Jurkat, Clone E6-1 (cell line): ENCODE measurements around the gene FBRSL1.

Experiments
- DNase-seq: peaks from one replicate; pipeline ENCODE4 v3.0.0-alpha.2; 2011; ENCODE audit warnings: low read depth, low spot score
- H3K4me3 ChIP-seq: 2 replicates; pipeline ENCODE4 v1.5.1; 2011; ENCODE audit warnings: mild to moderate bottlenecking, low read length, control low read depth, moderate library complexity

Gene FBRSL1

DNA sequence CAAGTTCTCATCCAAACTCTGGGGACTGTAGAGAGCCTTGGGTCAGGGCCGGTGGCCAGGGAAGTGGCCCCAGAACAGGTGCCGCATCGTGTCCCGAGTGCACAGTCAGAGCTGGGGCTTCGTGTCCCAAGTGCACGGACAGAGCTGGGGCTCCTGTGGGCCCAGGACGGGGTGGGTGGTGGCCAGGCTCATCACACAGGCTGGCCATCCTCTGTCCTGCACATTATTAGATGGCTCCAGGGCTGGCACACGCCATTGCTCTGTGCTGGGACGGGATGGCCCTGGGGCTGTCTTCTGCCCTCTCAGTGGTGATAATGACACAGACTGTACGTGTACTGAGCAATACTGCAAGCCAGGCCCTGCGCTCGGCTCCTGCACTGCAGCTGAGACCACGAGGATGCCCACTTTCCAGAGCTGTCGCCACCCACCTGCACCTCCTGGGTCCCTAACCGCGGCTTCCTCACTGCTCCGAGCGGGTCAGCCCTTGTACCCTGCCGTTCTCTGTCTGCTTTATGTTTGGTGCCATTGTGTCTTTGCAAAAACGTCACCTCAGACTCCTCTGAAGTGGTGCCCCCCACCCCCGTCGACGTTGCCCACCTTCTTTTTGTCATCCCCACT lies 1.9 kb downstream of the FBRSL1 start:
- DNase-seq, result no peak
- no peak overlapping the region; the same call in 1 of the 2 replicates for H3K4me3 ChIP-seq

DNA sequence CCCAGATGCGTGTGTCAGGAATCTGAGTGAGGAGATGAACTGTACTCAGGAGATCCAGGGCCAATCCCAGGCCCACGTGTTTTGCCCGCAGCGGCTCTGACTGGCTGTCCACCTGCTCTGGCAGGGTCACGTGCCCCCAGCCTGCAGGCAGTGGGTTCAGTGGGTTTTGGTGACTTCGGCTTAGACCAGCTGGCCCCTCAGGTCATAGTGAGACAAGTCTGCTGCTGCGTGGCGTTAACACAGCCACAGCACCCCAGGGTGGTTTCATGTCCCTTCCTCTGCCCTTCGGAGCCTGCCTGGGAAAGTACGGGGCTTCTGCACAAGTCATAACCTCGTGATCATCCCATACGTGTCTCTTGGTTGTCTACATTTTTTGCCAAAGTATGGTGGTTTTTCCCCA lies 2.6 kb downstream of the FBRSL1 start:
- no peak overlapping the region for H3K4me3 ChIP-seq
- no peak for DNase-seq

DNA sequence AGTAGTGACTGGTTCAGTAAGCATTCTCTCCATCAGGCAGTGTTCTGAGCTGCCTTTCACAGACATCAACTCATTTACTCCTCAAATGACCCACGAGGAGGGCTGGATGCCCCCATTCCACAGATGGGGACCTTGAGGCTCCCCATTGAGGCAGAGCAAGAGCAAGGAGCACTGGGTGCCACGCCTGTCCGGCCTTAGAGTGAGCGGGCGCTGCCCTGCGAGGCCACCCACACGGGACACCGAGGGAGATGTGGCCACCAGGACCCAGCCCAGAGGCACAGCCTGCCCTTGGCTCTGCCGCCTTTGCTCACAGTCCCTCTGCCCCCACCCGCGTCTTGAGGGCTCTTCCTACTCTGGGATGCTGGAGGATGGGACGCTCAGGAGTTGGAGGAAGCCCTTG lies 3.0 kb downstream of the FBRSL1 start:
- no peak for DNase-seq
- no peak overlapping the region for H3K4me3 ChIP-seq

DNA sequence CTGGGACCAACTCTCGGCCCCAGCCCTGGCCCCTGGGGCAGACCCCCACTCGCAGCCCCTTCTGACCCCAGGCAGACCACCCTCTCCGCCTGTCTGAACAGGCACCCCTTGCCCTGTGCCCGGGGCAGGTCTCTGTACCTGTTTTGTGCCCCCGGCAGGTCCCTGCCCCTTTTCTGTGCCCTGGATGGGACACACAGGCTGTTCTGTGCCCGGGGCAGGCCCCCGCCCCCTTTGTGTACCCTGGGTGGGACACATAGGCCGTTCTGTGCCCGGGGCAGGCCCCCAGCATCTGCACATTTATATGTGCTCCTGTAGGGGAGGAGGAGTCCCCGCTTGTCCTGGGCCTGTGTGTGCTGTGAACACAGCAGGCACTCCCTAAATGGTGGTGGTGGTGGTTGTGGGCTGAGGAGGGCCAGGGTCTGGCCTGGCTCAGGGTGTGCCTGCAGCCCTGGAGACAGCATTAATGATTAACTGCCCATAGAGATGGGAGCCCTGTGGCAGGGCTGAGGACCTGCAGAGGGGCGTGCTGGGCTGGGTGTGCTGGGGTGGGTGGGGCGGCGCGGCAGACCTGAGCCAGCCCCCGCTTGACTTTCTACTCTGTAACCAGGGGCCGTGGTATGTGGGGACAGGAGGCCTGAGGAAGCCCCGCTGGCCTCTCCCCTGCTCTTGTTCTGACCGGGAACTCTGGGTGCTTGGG lies 3.7 kb downstream of the FBRSL1 start:
- no peak for DNase-seq
- no peak overlapping the region for H3K4me3 ChIP-seq

DNA sequence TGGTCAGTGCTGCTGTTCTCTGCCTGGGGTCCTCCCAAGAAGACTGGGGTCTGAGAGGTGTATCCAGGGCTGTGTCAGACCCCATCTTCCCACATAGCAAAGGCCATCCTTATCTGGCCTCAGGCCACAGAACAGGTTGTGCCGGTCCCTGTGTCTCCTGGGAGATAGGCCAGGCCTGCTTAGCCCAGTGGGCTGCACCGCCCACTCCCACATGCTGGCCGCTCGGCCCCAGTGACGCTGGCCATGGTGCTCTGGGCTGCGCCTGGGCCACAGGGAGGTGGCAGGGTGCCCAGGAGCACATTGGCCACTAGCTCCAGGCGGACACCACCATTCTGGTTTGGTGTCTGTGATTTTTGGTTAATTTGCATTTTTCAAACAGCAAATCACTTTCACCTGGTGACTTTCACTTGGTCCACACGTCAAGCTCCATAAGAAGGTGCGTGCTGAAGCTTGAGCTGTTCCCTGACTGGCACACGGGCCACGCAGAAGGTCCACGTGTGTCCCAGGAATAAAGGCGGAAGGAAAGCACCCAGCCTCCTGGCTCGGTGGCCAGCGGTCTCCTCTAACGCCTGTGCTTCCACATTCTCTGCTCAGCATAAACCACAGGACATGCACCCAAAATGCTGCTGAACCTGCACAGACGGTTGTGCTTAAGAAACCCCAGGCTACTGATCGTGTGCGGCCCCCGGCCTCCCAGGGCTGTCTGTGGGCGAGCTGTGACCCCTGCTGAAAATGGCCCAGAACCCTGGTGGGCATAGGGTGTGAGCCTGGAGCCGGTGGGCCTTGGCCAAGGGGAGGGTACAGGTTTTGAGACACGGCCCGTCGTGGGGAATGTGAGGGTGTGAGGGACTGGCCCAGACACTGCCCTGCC lies 4.6 kb downstream of the FBRSL1 start:
- DNase-seq, result no peak
- H3K4me3 ChIP-seq, result no peak overlapping the region

DNA sequence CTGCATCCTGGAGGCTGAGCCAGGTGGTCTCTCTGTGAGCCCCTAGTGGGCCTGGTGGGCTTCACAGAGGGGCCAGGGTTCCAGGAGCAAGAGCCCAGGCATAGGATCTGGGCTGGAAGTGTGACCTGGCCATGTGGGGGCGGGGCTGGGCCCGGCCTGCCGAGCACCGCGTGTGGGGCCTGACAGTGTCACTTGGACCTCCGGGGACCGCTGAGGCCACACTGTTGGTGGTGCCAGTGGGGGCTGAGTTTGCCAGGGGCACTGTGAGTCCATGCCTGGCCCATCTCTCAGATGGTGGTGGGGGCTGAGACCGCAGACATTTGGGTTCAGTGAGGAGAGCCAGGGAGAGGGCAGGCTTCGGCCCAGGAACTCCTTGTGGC lies 5.2 kb downstream of the FBRSL1 start:
- DNase-seq, result no peak
- H3K4me3 ChIP-seq, result no peak overlapping the region

DNA sequence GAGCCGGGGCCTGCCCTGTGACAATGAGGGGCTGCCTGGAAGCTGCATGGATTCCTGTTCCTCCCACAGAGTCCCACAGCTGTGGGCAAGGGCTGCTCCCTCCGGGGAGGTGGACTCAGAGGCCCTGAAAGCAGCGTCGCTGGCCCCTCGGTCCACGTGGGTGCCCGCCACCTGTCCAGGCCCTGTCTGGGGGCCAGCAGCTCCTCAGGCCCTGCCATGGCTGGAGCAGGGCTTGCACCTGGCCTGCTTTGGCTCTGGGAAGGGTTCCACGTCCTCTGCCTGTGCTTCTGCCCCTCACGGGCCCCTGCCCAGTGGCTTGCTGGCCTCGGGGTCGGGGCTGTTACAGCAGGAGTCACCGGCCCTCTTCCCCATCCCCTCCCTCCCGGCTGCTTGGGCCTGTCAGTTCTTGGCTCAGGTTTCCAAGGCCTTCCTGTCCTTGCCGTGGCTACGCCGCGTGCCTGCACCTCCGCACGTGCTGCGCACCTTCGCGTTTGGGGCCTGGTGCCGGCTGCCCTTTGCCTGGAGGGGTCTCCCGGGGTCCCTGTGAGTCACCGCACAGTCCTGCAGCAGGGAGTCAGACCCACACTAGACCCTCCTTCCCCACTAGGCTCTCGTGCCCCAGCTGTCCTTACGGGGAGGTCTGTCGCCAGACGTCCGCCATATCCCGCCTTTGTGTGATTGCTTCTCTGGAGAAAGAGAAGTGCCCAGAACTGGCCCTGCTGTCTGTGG lies 5.8 kb downstream of the FBRSL1 start:
- H3K4me3 ChIP-seq, result no peak overlapping the region
- no peak for DNase-seq

DNA sequence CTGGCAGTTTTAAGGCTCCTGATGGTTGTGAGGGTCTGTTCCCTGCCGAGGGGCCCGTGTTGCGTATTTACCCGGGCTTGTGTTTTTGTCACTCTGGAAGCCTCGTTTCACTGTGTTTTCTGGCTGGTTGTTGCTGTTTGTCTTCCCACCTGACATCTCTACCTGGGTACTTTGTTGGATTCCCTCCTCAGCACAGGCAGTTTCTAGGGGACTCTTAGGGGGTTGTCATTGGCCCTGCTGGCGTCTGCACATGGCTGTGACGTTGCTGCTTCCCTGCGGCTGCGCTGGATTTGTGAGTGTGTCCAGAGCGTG lies 6.4 kb downstream of the FBRSL1 start:
- no peak for DNase-seq

DNA sequence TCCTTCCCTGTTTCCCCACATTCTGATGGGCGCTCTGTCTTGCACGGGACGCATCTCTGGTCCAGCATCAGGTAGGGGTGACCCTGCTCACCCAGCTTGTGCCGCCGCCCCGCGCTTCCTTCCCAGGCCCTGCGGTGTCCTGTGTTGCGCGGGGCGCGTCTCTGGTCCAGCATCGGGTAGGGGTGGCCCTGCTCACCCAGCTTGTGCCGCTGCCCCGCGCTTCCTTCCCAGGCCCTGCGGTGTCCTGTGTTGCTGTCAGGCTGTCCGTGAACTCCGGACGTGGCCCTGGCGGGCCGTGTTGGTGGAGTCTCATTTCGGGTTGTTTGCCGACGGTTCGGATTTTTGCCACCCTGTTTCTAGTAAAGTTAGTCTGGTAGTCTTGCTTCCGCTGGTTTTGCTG lies 6.8 kb downstream of the FBRSL1 start:
- H3K4me3 ChIP-seq, result no peak overlapping the region
- DNase-seq, result no peak

More for the DNA sequence above, 6.4 kb downstream of the FBRSL1 start:
- no peak overlapping the region for H3K4me3 ChIP-seq

DNA sequence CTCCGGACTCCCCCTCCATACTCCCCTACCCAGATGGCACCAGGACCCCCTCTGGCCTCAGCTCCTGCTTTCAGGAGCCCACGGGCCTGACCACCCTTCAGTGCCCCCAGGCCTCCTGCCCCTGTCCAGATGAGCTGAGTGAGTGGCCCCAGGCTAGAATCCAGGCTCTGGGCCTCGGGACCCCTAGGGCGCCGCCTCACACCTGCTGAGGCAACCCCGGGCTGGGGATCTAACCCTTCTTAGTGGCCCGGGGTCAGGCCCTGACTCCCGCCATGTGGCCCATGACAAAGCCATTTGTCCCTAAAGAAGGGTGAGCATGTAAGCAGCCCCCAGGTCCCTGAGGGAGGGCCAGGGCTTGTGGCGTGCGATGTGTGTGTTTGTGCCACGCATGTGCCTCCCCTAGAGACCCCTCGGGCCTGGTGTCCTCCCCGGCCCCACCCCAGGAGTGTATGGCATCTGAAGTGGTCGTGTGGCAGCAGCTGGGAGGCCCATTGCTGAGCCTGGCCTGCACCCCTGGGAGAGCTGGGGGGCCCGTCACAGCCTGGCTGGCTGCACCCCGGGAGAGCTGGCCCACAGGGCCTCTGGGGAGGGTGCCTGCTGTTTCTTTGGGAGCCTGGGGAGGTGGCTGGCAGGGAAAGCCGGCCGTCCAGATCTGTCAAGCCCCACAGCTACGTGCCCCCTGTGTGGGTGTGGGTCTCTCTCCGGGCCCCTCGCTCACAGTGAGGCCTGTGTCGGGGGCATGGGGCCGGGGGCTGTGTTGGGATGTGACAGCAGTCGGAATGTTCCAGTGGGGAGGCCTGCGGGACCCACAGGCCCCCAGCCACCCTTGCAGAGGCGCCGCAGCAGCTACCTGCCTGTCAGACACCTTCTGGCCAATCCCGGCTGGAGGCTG lies 7.8 kb downstream of the FBRSL1 start:
- DNase-seq, result no peak
- H3K4me3 ChIP-seq, result no peak overlapping the region

DNA sequence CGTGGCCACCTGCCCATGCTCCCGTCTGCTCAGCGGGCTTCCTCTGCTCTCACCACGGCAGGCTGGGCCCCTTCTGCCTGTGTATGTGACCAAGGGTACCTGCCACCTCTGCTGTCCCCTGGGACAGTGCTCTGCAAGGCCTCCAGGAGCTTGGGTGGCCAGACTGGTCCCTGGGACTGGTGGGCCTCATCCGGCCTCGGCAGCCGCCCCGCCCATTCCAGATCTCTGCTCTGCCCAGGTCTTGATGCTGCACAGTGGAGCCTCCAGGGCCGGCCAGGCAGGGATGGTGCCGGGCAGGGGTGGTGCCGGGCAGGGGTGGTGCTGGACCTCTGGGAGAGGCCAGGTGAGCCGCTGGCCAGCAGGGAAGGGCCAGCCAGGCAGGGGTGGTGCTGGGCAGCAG lies 9.0 kb downstream of the FBRSL1 start:
- DNase-seq, result no peak
- H3K4me3 ChIP-seq, result no peak overlapping the region

DNA sequence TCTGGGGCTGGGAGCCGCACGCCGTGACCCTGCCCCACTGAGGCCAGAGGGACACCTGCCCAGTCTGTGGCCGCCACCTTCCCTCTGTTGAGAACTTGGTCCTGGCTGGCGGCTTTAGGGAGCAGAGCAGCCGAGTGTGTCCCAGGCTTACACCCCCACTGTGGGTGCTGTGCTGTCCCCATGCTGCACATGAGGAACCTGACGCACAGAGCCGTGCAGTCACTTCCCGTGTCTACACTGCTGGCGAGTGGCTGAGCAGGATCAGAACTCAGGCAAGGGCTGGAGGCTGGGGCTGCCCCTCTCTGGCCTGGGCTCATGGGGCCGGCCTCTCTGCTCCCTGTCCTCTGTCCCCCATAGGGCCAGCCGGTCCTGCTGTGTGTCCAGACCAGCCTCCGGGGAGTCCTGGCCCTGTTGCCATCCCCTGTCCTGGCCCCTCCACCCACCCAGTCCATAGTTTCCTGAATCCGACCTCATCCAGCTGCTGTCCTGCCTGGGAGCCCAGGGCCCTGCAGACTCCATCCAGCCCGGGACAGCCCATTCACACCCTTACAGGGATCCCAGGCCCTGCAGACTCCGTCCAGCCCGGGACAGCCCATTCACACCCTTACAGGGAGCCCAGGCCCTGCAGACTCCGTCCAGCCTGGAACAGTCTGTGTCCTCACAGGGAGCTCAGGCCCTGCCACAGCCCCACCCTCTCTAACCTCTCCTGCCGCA lies 10.3 kb downstream of the FBRSL1 start:
- H3K4me3 ChIP-seq, result no peak overlapping the region
- DNase-seq, result no peak

DNA sequence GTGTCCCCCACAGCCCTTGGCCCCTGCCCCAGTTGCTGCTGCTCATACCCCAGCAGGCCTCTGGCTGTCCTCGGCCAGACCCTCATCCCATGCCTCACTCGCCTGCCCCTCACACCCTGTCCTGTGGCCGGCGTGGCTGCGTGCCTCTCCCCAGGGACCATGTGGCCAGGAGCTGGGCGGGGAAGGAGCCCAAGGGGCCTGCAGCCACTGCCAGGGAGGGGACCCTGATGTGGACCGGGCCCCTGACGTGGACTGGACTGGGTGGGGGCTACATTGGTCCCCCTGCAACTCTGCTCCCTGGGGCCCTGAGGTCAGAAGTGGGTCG lies 10.9 kb downstream of the FBRSL1 start:
- no peak overlapping the region for H3K4me3 ChIP-seq
- no peak for DNase-seq

DNA sequence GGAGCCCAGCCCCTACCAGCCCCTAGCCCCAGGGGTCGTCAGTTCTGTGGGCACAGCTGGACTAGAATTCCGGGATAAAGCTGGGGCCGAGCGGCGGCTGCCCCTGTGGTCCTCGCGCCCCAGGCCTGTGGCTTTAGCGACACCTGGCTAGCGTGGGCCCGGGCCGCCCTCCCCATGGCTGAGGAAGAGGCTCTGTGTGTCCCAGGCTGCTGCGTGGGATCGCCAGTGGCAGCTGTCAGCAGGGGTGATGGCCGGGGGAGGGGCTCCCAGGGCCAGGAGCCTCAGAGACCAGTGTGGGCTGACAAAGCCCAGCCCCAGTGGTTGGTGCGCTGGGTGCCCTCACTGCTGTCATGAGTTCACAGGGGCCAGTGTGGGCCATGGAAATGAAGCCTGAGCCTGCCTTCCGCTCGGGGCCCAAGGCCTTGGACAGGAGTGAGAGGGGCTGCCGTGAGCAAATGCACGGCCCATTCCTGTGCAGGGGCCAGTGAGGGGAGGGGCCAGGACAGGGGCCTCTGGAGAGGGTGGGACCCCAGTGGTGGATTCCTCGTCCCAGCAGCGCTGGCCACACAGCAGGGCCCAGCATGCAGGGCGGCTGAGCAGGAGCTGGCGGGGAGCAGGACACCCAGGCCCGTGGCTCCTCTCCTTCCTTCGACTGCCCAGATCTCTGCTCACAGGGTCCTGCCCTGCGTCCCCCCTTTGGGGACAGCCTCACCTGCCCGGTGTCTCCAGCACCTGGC lies 11.4 kb downstream of the FBRSL1 start:
- DNase-seq, result no peak
- no peak overlapping the region for H3K4me3 ChIP-seq

DNA sequence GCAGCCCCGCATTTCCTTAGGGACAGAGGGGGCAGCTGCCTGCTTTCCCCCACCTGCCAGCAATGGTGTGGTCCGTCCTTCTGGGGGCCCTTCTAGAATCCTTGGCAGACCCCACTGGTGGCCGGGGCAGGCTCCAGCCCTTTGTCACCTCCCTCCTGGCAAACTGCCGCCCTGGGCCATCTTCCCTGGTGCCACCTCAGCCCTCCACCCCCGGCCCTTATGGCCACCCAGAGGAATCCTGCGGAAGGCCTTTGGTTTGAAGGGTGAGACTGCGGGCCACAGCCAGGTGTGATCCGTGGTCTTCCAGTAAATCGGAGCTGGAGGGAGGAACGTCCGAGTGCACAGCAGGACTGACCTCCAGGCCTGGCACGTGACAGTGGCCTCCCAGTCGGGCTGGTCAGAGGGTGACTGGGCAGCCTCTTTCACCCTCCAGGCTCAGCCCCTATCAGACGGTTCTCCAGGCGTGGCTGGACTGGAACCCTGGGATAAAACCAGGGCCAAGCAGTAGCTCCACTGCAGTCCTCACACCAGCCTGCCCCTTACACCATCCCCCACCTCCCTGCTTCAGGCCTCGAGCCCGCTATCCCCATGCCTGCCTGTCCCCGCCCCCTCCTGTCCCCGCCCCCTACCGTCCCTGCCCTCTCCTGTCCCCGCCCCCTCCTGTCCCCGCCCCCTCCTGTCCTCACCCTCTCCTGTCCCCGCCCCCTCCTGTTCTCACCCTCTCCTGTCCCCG lies 12.4 kb downstream of the FBRSL1 start:
- no peak overlapping the region for H3K4me3 ChIP-seq
- DNase-seq, result no peak

DNA sequence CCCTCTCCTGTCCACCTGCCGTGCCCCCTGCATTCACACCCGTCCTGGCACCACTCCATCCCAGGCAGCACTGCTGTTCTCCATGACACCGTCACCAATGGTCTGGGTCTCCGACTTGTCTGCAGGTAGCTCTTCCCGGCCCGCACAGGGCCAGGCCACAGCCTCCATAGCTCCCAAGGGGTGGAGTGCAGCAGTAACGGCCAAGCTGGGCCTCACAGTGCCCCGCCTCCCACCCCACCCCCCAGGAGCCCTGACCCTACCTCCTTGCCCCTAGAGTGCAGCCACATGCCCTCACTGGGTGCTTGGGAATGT lies 12.9 kb downstream of the FBRSL1 start:
- DNase-seq, result no peak

DNA sequence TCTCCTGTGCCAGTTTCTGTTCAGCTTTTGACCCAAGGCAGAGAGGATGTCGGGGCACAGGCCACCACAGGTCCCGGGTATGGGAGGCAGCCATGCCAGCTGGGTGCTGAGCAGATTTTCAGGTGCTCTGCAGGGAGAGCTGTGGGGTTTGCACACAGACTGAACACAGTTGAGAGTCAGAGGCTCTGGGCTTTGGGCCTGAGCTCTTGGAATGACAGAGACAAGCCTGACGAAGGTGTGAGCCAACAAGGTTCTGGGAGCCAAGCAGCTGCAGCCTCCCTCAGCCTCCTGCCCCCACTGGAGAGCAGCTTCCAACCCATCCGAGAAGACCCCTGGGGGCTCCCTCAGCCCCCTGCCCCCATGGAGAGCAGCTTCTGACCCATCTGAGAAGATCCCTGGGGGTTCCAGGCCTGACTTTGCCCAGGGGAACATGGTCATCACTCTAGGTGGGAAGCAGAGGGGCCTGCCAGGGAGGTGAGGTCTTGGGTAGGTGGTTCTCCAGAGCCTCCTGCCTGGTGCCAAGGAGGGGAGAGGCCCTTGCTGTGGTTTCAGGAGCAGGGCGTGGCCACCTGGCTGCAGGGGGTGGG lies 13.8 kb downstream of the FBRSL1 start:
- no peak overlapping the region for H3K4me3 ChIP-seq
- DNase-seq, result no peak

More for the DNA sequence above, 12.9 kb downstream of the FBRSL1 start:
- no peak overlapping the region for H3K4me3 ChIP-seq
